ENCODE data around the gene SPOP. TPM values are rescaled to one million over a fixed set of nuclear protein-coding genes. Genes with fewer than 3 reads are reported as not detected.

SPOP gene
- total RNA-seq, 1 donor from 2014 or later: 81.8 TPM

DNA sequence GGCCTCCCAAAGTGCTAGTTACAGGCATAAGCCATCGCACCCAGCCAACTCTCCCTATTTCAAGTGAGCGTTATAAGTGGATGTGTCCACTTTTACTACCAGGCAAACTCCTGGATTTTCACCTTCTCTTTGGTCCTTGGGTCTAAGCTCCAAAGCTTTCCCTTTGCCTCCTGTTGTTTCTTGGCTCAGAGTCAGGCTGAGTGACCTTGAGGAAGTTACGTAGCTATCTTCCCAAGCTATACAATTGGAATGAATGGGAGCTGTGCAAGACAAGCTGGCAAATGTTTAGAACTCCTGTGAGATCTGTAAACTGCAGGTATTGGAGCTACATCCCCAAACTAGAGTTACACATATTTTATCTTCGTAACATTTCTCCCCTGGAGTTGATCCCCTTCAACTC is 81.9 kb downstream of the SPOP start:
- H3K27ac ChIP-seq: no peak overlapping the region
- DNase-seq (no peak), ATAC-seq (no peak)
- no peaks in the 10 kb centered on the region for H3K9me3 ChIP-seq
- H3K27me3 ChIP-seq (ENCODE audit: low read depth): no peaks in the 10 kb centered on the region
- peaks cover 15% of the 10 kb centered on the region for H3K4me1 ChIP-seq
- TF ChIP-seq, protein P1, sequence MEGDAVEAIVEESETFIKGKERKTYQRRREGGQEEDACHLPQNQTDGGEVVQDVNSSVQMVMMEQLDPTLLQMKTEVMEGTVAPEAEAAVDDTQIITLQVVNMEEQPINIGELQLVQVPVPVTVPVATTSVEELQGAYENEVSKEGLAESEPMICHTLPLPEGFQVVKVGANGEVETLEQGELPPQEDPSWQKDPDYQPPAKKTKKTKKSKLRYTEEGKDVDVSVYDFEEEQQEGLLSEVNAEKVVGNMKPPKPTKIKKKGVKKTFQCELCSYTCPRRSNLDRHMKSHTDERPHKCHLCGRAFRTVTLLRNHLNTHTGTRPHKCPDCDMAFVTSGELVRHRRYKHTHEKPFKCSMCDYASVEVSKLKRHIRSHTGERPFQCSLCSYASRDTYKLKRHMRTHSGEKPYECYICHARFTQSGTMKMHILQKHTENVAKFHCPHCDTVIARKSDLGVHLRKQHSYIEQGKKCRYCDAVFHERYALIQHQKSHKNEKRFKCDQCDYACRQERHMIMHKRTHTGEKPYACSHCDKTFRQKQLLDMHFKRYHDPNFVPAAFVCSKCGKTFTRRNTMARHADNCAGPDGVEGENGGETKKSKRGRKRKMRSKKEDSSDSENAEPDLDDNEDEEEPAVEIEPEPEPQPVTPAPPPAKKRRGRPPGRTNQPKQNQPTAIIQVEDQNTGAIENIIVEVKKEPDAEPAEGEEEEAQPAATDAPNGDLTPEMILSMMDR (IDR thresholded peaks at IDR 0.05): no peak
- no peak overlapping the region for H3K4me3 ChIP-seq
- intact Hi-C loops (cut with DNase I): no loop called here
- H3K36me3 ChIP-seq: peaks cover 80% of the 10 kb centered on the region

DNA sequence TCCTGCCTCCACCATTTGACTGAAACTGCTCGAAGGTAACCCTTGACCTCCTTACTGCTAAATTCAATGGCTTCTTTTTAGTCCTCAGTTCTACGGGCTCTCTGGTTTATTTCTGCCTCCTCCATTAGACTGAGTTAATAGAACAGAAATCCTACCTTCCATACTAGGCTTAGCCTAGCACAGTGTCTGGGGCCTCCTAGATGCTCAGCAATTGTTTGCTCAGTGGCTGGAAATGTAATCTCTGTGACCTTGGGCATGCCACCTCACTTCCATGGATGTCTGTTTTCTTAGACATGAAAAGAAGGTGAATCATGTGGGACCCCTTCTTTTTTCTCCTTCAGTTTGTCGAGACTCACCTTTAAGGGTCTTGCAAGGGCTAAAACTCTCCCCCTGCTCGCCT is 82.6 kb downstream of the SPOP start:
- ATAC-seq: no peak
- intact Hi-C loops (cut with DNase I): no loop called here
- Histone ChIP-seq H3K4me3 (no peak overlapping the region), H3K36me3 (peaks cover 74% of the 10 kb centered on the region), H3K27me3 (ENCODE audit: low read depth) (no peaks in the 10 kb centered on the region), H3K27ac (no peak overlapping the region), H3K9me3 (no peaks in the 10 kb centered on the region), H3K4me1 (peaks cover 15% of the 10 kb centered on the region)
- no peak for DNase-seq
- TF ChIP-seq, protein P1 (IDR thresholded peaks at IDR 0.05): no peak

GRCh38 chr17:49592263-49592662 is 85.6 kb downstream of the SPOP start:
- H3K27ac ChIP-seq: no peak overlapping the region
- H3K4me1 ChIP-seq: peaks cover 5% of the 10 kb centered on the region
- DNase-seq (no peak), ATAC-seq (no peak)
- no peak overlapping the region for H3K4me3 ChIP-seq
- TF ChIP-seq, protein P1 (IDR thresholded peaks at IDR 0.05): no peak
- H3K27me3 ChIP-seq (ENCODE audit: low read depth): no peaks in the 10 kb centered on the region
- H3K36me3 ChIP-seq: peaks cover 43% of the 10 kb centered on the region
- intact Hi-C loops (cut with DNase I): no loop called here
- no peaks in the 10 kb centered on the region for H3K9me3 ChIP-seq

DNA sequence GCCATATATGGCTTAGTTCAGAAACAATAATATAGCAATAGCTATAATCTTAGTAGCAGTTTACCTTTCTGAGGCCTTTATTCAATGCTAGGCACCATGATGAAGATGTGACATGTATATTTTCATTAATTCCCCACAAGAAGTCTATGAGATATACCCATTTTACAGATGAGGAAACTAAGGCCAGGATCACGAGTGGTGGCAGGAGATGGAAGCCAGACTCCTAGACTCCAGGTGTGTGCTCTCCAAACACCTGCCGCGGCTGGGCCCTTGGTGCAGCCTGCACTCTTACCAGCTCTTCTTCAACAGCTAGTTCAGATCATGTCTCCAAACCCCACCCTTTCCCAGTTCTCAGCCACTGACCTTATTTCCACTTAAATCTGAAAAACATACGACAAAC is 87.0 kb downstream of the SPOP start:
- TF ChIP-seq, protein P1 (IDR thresholded peaks at IDR 0.05): no peak
- DNase-seq (no peak), ATAC-seq (no peak)
- Histone ChIP-seq H3K9me3 (no peaks in the 10 kb centered on the region), H3K27ac (no peak overlapping the region), H3K4me1 (no peaks in the 10 kb centered on the region), H3K4me3 (no peak overlapping the region), H3K27me3 (ENCODE audit: low read depth) (no peaks in the 10 kb centered on the region), H3K36me3 (peaks cover 29% of the 10 kb centered on the region)
- intact Hi-C loops (cut with DNase I): no loop called here

DNA sequence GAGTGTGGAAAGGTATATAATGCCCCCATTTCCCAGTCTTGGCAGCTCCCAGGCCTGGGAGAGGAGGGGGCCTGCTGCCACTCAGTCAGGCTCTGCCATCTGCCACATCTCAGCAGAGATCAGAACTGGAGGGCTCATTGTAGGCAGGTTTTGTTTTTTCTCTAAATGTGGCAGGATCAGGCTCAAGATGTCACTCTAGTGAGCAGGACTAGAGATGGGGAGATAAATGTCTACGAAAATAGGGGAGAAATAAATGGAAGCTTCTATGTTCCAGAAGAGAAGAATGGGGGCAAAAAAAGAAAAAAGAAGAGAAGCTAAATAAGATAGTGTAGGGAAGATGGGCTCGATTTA is 88.3 kb downstream of the SPOP start:
- Histone ChIP-seq H3K4me3 (no peak overlapping the region), H3K4me1 (no peaks in the 10 kb centered on the region), H3K36me3 (peaks cover 17% of the 10 kb centered on the region), H3K27ac (no peak overlapping the region), H3K27me3 (ENCODE audit: low read depth) (no peaks in the 10 kb centered on the region), H3K9me3 (no peaks in the 10 kb centered on the region)
- no peak for DNase-seq
- intact Hi-C loops (cut with DNase I): no loop called here
- no peak for ATAC-seq
- TF ChIP-seq, protein P1 (IDR thresholded peaks at IDR 0.05): no peak
